Thyroid gland (tissue), 4 donors: ENCODE data around the gene PCYT2. TPM values are rescaled to one million over a fixed set of nuclear protein-coding genes. Genes with fewer than 3 reads are reported as not detected.

Experiments used
- DNase-seq, 2 donors: peaks; one replicate each; pipeline ENCODE4 v3.0.0-alpha.2; 2019
- H3K27ac ChIP-seq, 3 donors: fragments of 200-600 bp; sonication (generic); 1 replicate in 2 of 3; 2 replicates in 1 of 3; pipeline ENCODE4 v1.5.1; 2016 to 2019; ENCODE audit warnings: mild to moderate bottlenecking in 1 of 3, moderate library complexity in 1 of 3
- H3K27me3 ChIP-seq: fragments of 200-600 bp; sonication (generic); one replicate; pipeline ENCODE4 v1.5.1; 2019
- H3K36me3 ChIP-seq, 2 donors: fragments of 200-600 bp; sonication (generic); one replicate each; pipeline ENCODE4 v1.5.1; 2016 to 2019
- H3K4me1 ChIP-seq, 2 donors: fragments of 200-600 bp; sonication (generic); one replicate each; pipeline ENCODE4 v1.5.1; 2017 to 2019
- H3K4me3 ChIP-seq, 3 donors: fragments of 200-600 bp; sonication (generic); replicated peaks in 1 of 3; 1 replicate in 2 of 3; 2 replicates in 1 of 3; pipeline ENCODE4 v1.5.1; 2016; ENCODE audit warnings: mild to moderate bottlenecking in 1 of 3
- H3K9me3 ChIP-seq: fragments of 200-600 bp; sonication (generic); one replicate; pipeline ENCODE4 v1.5.1; 2017
- POLR2A ChIP-seq, 2 donors: fragments of 450-650 bp; IDR thresholded peaks; one replicate each; pipeline ENCODE4 v1.6.1; 2017; ENCODE audit warnings: antibody characterized with exemption in 2 of 2, mild to moderate bottlenecking in 2 of 2, moderate library complexity in 1 of 2
- WGBS, 2 donors: methylation state at CpG; one replicate each; pipeline ENCODE4 v1.1.5; 2017; 5-methylcytosine and 5-hydroxymethylcytosine counted together
- intact Hi-C: fragments of 100-400 bp; cut with DNase I; formaldehyde crosslinking; loops from one replicate; pipeline ENCODE4 v1.15.1; 2023
- total RNA-seq, 4 donors: library from RNA; depleted of rRNA; stranded (reverse); fragments of >200 nt; gene quantifications; one replicate each; pipeline ENCODE4 v1.2.3, GENCODE V29; 2016
- TF ChIP-seq, protein P1 (sequence below), 6 experiments: fragments of 200-600 bp in 3 of 6; fragments of 450-650 bp in 3 of 6; sonication (generic) in 3 of 6; IDR thresholded peaks; one replicate each; pipeline ENCODE4 v1.5.1; 2016 to 2019; ENCODE audit warnings: antibody characterized with exemption in 6 of 6, mild to moderate bottlenecking in 2 of 6, inconsistent platforms in 1 of 6, moderate library complexity in 1 of 6

PCYT2 gene
- 10 to 100 TPM; 30.4 to 36.5 (median 34.2) TPM for total RNA-seq

DNA sequence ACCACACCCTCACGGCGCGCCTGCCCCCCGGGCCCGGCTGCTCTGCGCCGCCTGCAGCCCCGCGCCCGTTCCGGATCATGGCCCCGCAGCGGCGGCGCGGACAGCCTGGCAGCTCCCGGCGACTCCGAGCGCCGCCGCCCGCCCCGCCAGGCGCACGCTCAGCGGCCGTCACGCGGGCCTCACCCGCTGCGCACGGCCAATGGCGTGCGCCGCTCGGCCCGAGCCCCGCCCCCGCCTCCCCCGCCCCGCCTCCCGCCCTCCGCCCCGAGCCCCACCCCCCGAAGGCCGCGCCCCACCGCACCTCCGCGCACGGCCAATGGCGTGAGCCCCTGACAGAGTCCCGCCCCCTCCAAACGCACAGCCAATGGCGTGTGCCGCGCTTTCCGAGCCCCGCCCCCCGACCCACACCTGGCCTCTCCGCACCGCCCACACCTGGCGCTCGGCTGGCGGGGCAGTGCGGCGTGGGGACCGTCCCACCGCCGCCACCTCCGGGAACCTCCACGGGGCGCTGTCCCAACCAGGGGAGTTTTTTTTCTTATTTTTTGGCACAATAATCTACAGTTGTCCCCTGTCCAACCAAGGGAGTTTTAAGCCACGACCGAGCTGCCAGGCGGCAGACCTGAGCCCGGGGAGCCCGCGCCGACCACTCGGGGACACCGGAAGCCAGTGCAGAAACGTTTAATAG, at the start of gene PCYT2:
Gene PCYT2, minus strand, starts transcription at position 123 of the 685 bp plus-strand sequence. Its CDS starts 44 bp downstream, at position 79.
- Histone ChIP-seq H3K27me3 (no peaks in the 10 kb centered on the region), H3K27ac (peak within 1 kb of the TSS in 1 of 3 donors; percentile 36), H3K4me3 (peak within 1 kb of the TSS; percentile 55 to 69 (median 68)), H3K9me3 (no peaks in the 10 kb centered on the region), H3K4me1 (peaks cover 14 to 19% of the 10 kb centered on the region in 2 donors), H3K36me3 (peaks cover 24 to 32% of the 10 kb centered on the region in 2 donors)
- peak in 1 of 2 donors; percentile 57 for TF ChIP-seq POLR2A (IDR thresholded peaks at IDR 0.05)
- TF ChIP-seq, protein P1, sequence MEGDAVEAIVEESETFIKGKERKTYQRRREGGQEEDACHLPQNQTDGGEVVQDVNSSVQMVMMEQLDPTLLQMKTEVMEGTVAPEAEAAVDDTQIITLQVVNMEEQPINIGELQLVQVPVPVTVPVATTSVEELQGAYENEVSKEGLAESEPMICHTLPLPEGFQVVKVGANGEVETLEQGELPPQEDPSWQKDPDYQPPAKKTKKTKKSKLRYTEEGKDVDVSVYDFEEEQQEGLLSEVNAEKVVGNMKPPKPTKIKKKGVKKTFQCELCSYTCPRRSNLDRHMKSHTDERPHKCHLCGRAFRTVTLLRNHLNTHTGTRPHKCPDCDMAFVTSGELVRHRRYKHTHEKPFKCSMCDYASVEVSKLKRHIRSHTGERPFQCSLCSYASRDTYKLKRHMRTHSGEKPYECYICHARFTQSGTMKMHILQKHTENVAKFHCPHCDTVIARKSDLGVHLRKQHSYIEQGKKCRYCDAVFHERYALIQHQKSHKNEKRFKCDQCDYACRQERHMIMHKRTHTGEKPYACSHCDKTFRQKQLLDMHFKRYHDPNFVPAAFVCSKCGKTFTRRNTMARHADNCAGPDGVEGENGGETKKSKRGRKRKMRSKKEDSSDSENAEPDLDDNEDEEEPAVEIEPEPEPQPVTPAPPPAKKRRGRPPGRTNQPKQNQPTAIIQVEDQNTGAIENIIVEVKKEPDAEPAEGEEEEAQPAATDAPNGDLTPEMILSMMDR (IDR thresholded peaks at IDR 0.05): peak in 2 of 6 experiments; percentile 21 to 22
- DNase-seq: peak; percentile 95 to 97
- intact Hi-C loops: no loop called here
- 0 to 11% methylated on average over 1 to 28 of the region's 84 CpGs for WGBS, 2 donors

DNA sequence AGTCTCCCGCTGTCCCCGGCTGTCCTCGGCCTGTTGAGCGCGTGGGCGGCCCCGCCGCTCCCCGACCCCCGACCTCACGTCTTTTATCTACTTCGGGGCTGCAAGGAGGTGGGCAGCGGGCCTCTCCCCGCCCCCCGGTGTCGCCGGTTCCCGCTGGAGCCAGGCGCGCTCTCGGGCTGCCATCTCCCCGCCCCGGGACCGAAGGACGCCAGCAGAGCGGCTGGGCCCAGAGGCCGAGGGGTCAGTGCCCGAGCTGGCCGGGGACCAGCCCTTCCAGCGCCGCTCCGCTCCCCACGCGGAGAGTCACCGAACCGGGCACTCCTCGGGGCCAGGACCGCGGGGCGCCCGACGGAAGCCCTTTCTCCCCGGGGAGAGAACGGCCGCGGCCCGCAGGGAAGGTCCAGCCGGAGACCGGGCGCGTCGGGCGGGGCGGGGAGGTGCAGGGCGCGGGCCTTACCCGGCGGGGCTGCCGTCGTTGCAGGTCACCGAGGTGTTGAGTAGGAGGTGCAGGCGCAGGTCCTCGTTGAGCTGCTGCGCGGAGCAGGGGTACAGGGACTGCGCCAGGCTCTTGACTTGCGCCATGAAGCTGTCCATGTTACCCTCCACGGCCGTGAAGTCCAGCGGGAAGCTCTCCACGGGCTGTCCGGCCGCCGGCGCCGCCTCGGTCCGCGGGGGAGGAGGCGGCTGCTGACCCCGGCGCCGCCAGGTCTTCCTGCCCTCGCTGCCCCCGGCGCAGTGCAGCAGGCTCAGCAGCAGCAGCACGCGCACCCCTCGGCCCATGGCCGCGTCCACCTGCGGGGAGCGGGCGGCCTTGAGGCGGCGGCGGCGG, 49.1 kb upstream of the PCYT2 start:
- intact Hi-C loops: no loop called here
- no peak for TF ChIP-seq POLR2A (IDR thresholded peaks at IDR 0.05)
- TF ChIP-seq, protein P1 (IDR thresholded peaks at IDR 0.05): no peak
- H3K4me1 ChIP-seq: peaks cover 6 to 23% of the 10 kb centered on the region in 2 donors
- H3K36me3 ChIP-seq: no peaks in the 10 kb centered on the region
- peaks cover 25% of the 10 kb centered on the region for H3K27me3 ChIP-seq
- 7 to 8% methylated on average over 5 to 6 of the region's 98 CpGs for WGBS, 2 donors
- no peak for DNase-seq
- H3K4me3 ChIP-seq: peak overlapping the region in 1 of 3 donors; percentile 24
- no peaks in the 10 kb centered on the region for H3K9me3 ChIP-seq
- H3K27ac ChIP-seq: no peak overlapping the region

DNA sequence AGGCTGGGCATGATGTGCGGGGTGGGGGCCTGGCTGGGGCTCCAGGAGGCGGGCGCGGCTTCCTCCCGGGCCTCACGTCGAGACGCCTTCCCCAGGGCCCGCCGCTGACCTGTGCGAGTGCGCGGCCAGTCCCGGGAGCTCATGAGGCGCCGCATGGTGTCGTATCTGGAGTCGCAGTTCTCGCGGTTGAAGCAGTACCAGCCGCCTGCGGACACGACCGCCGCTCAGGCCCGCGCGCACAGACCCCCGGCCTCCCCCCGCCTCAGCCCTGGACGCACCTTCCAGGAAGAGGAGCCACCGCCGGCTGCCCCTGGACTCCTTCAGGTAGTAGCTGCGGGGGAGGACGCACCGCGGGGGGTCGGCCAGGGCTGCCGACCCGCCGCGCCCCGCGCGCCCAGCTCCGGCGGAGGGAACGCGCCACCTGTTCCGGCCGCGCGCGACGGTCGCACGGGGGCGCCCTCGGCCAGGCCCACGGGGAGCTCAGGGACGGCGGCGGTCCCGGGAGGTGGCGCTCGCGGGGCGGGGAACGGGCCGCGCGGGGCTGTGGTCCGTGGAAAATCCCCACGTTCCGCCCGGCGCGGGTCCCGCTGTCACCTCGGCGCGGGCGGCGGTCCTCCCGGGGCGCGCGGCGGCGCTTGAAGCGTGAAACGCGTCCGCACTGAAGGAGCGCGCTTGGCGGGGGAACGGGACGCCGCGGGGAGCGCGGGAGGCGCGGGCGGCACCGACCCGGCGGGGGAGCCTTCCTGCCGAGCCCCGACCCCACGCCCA, 48.3 kb upstream of the PCYT2 start:
- DNase-seq: peak; percentile 64 to 73
- Histone ChIP-seq H3K9me3 (no peaks in the 10 kb centered on the region), H3K36me3 (no peaks in the 10 kb centered on the region), H3K4me3 (peak overlapping the region in 1 of 3 donors; percentile 24), H3K4me1 (peaks cover 6 to 23% of the 10 kb centered on the region in 2 donors), H3K27ac (no peak overlapping the region), H3K27me3 (peaks cover 25% of the 10 kb centered on the region)
- WGBS, 2 donors: 2% methylated on average over 10 of the region's 112 CpGs; no CpG with 5 or more reads in 1 of the 2 donors
- TF ChIP-seq, protein P1 (IDR thresholded peaks at IDR 0.05): peak in 4 of 6 experiments; percentile 50 to 99 (median 98)
- no peak for TF ChIP-seq POLR2A (IDR thresholded peaks at IDR 0.05)
- intact Hi-C loops: loop anchor here (2.0 to 5.0 kb wide), 2 partner anchors 61 to 193 kb away; no protein-coding TSS in a partner anchor

DNA sequence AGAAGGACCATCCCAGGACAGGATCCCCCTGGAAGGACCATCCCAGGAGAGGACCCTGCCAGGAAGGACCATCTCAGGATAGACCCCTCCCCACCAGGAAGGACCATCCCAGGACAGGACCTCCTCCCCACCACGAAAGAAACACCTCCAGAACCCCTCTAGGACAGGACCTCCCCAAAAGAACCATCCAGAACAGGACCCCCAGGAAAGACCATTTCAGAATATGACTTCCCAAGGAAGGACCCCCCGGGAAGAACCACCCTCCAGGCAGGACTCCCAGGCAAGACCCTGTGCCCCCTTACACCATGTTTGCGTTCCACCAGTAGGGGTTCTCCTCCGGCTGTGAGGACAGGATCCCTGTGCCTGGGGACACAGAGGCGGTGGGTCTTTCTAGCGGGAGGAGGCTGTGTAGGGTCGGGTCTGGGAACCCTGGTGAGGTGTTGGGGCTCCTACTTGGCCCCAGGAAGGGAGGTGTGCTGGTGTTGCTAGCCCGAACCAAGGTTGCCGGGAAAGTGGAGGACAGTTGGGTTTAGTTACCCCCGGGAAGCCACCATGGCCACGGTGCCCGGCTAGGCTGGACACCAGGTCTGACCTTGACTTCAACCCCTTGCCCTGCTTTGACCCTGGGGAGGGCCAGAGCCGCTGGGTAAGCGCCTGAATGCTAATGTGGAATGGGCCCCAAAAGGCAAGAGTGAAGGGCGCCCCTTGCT, 47.6 kb upstream of the PCYT2 start:
- Histone ChIP-seq H3K9me3 (no peaks in the 10 kb centered on the region), H3K27me3 (peaks cover 25% of the 10 kb centered on the region), H3K4me3 (no peak overlapping the region), H3K36me3 (no peaks in the 10 kb centered on the region), H3K4me1 (peaks cover 6 to 23% of the 10 kb centered on the region in 2 donors), H3K27ac (no peak overlapping the region)
- DNase-seq: no peak
- WGBS, 2 donors: 52 to 63% methylated on average over 9 to 10 of the region's 15 CpGs
- intact Hi-C loops: loop anchor here (2.0 to 5.0 kb wide), 2 partner anchors 62 to 194 kb away; no protein-coding TSS in a partner anchor
- no peak for TF ChIP-seq POLR2A (IDR thresholded peaks at IDR 0.05)
- TF ChIP-seq, protein P1 (IDR thresholded peaks at IDR 0.05): no peak
